Measurements from ENCODE around the gene IRAK3. TPM values are rescaled to one million over a fixed set of nuclear protein-coding genes. Genes with fewer than 3 reads are reported as not detected.

IRAK3 gene
- total RNA-seq, 1 experiment from 2014 or later = 0.07 TPM

GRCh38 chr12:66288121-66288520 is 99.1 kb downstream of the IRAK3 start:
- Histone ChIP-seq H2AFZ (no peak overlapping the region), H3K9me3 (ENCODE audit: insufficient read depth, low read depth) (no peaks in the 10 kb centered on the region), H3K36me3 (ENCODE audit: low read depth) (no peaks in the 10 kb centered on the region), H3K79me2 (ENCODE audit: low read depth) (no peaks in the 10 kb centered on the region), H3K4me1 (replicated peaks; ENCODE audit: insufficient read depth) (no peaks in the 10 kb centered on the region), H3K27ac (no peak overlapping the region), H3F3A (ENCODE audit: insufficient read depth, low read depth) (no peaks in the 10 kb centered on the region), H3K27me3 (ENCODE audit: insufficient read depth, low read depth) (no peaks in the 10 kb centered on the region), H3K4me2 (no peak overlapping the region), H3K9me2 (ENCODE audit: insufficient read depth) (no peaks in the 10 kb centered on the region), H4K20me1 (ENCODE audit: insufficient read depth) (no peaks in the 10 kb centered on the region), H3K4me3 (no peak overlapping the region)
- intact Hi-C loops (cut with micrococcal nuclease; ENCODE audit: unreplicated experiment) = no loop called here
- no TSS peak for BruUV-seq (replicated peaks)
- POLR2A ChIA-PET (ENCODE audit: unreplicated experiment) = no interaction called here
- DNase-seq = no peak
- no peak for TF ChIP-seq CTCF (conservative IDR thresholded peaks at IDR 0.05)
- TF ChIP-seq EZH2 (IDR thresholded peaks at IDR 0.05; ENCODE audit: low read depth) = no peak
- CTCF ChIA-PET = no interaction called here

- H3K27ac ChIP-seq = no peak overlapping the region
- no peaks in the 10 kb centered on the region for H3F3A ChIP-seq (ENCODE audit: insufficient read depth, low read depth)
- H3K36me3 ChIP-seq (ENCODE audit: low read depth) = no peaks in the 10 kb centered on the region
- H3K9me3 ChIP-seq (ENCODE audit: insufficient read depth, low read depth) = no peaks in the 10 kb centered on the region; the same call in 1 of the 2 replicates
- no peaks in the 10 kb centered on the region for H4K20me1 ChIP-seq (ENCODE audit: insufficient read depth)
- H3K79me2 ChIP-seq (ENCODE audit: low read depth) = no peaks in the 10 kb centered on the region
- H3K4me2 ChIP-seq = no peak overlapping the region
- no peak overlapping the region for H2AFZ ChIP-seq
- CTCF ChIA-PET = no interaction called here
- intact Hi-C loops (cut with micrococcal nuclease; ENCODE audit: unreplicated experiment) = no loop called here
- H3K4me3 ChIP-seq = no peak overlapping the region
- no peaks in the 10 kb centered on the region for H3K4me1 ChIP-seq (replicated peaks; ENCODE audit: insufficient read depth)
- BruUV-seq (replicated peaks) = no TSS peak
- POLR2A ChIA-PET (ENCODE audit: unreplicated experiment) = no interaction called here
- no peak for DNase-seq
- no peaks in the 10 kb centered on the region for H3K27me3 ChIP-seq (ENCODE audit: insufficient read depth, low read depth)
- TF ChIP-seq CTCF (conservative IDR thresholded peaks at IDR 0.05) (no peak), EZH2 (IDR thresholded peaks at IDR 0.05; ENCODE audit: low read depth) (no peak)
- no peaks in the 10 kb centered on the region for H3K9me2 ChIP-seq (ENCODE audit: insufficient read depth)
Observed at GRCh38 chr12:66289485-66289884, 100.5 kb downstream of the IRAK3 start.

- Histone ChIP-seq H3K79me2 (ENCODE audit: low read depth) (no peaks in the 10 kb centered on the region), H3K4me1 (replicated peaks; ENCODE audit: insufficient read depth) (no peaks in the 10 kb centered on the region), H3K36me3 (ENCODE audit: low read depth) (no peaks in the 10 kb centered on the region), H4K20me1 (ENCODE audit: insufficient read depth) (no peaks in the 10 kb centered on the region), H3K9me2 (ENCODE audit: insufficient read depth) (no peaks in the 10 kb centered on the region), H3K9me3 (ENCODE audit: insufficient read depth, low read depth) (no peaks in the 10 kb centered on the region; the same call in 1 of the 2 replicates), H3K27me3 (ENCODE audit: insufficient read depth, low read depth) (no peaks in the 10 kb centered on the region), H3K27ac (no peak overlapping the region), H3K4me2 (no peak overlapping the region), H2AFZ (no peak overlapping the region), H3F3A (ENCODE audit: insufficient read depth, low read depth) (no peaks in the 10 kb centered on the region), H3K4me3 (no peak overlapping the region)
- intact Hi-C loops (cut with micrococcal nuclease; ENCODE audit: unreplicated experiment) = no loop called here
- POLR2A ChIA-PET (ENCODE audit: unreplicated experiment) = no interaction called here
- DNase-seq = no peak
- no peak for TF ChIP-seq CTCF (conservative IDR thresholded peaks at IDR 0.05)
- TF ChIP-seq EZH2 (IDR thresholded peaks at IDR 0.05; ENCODE audit: low read depth) = no peak
- CTCF ChIA-PET = no interaction called here
- BruUV-seq (replicated peaks) = no TSS peak
Observed at GRCh38 chr12:66290716-66291200, 101.7 kb downstream of the IRAK3 start.
